T-cell (primary cell): ENCODE measurements around the gene ZNF628. TPM values are rescaled to one million over a fixed set of nuclear protein-coding genes. Genes with fewer than 3 reads are reported as not detected.
"Not testable (repeated sequence)": the region's sequence is repeated elsewhere in the genome, so short reads cannot be mapped to it uniquely, and the experiment has no call there.

Experiments used
- ATAC-seq, 4 experiments: fragments of 200-7000 bp in 3 of 4; fragments of 150-1000 bp in 1 of 4; cut with Tn5 transposase; replicated peaks in 1 of 4; 1 replicate in 3 of 4; 2 replicates in 1 of 4; pipeline ENCODE4 v1.10.0; 2021; ENCODE audit warnings: moderate library complexity in 3 of 4, mild to moderate bottlenecking in 2 of 4, moderate number of reproducible peaks in 1 of 4
- CTCF ChIA-PET, 2 donors: fragments of 300-600 bp; sonication (Branson Sonifier 250); formaldehyde crosslinking; loops; one replicate each; lab custom pipeline; 2022; ENCODE audit warnings: antibody characterized with exemption in 2 of 2; lab: Charles Lee
- POLR2A ChIA-PET, 2 donors: fragments of 300-600 bp; sonication (Branson Sonifier 250); formaldehyde crosslinking; loops; one replicate each; lab custom pipeline; 2022; ENCODE audit warnings: antibody characterized with exemption in 2 of 2; lab: Charles Lee
- DNase-seq, 35 experiments: peaks; one replicate each; pipeline versions ENCODE4 v3.0.0 to v3.0.0-alpha.2; 2013 to 2023
- H3K27ac ChIP-seq: one replicate; pipeline ENCODE4 v1.5.1; 2013; ENCODE audit warnings: low read length
- H3K27me3 ChIP-seq, 2 experiments: replicated peaks in 1 of 2; 1 replicate in 1 of 2; 2 replicates in 1 of 2; pipeline versions ENCODE4 v1.6.1 to v1.7.0; 2013; ENCODE audit warnings: low read length in 1 of 2, mixed read lengths in 1 of 2; ENCODE audit not compliant: control insufficient read depth in 2 of 2, insufficient read depth in 2 of 2; ENCODE audit errors: extremely low read depth in 1 of 2
- H3K36me3 ChIP-seq, 2 donors: 1 replicate in 1 of 2; 2 replicates in 1 of 2; pipeline versions ENCODE4 v1.6.1 to v1.7.0; 2013; ENCODE audit warnings: low read length in 1 of 2; ENCODE audit not compliant: control insufficient read depth in 2 of 2, insufficient read depth in 1 of 2; ENCODE audit errors: extremely low read depth in 1 of 2
- H3K4me1 ChIP-seq, 2 experiments: 1 replicate in 1 of 2; 2 replicates in 1 of 2; pipeline versions ENCODE4 v1.6.1 to v1.7.0; 2013; ENCODE audit warnings: low read length in 2 of 2, mixed read lengths in 1 of 2; ENCODE audit not compliant: insufficient read depth in 2 of 2, control insufficient read depth in 1 of 2; ENCODE audit errors: extremely low read depth in 1 of 2
- H3K4me3 ChIP-seq, 2 donors: 1 replicate in 1 of 2; 2 replicates in 1 of 2; pipeline versions ENCODE4 v1.5.1 to v1.7.0; 2013; ENCODE audit warnings: mild to moderate bottlenecking in 2 of 2, low read length in 1 of 2, moderate library complexity in 1 of 2; ENCODE audit not compliant: control insufficient read depth in 1 of 2; ENCODE audit errors: extremely low read depth in 1 of 2
- H3K9me3 ChIP-seq: 2 replicates; pipeline ENCODE4 v1.7.0; 2013
- H3K27ac Mint-ChIP-seq, 2 donors: one replicate each; pipeline ENCODE4 v1.8.0; 2020 to 2021; ENCODE audit warnings: mild to moderate bottlenecking in 2 of 2, mixed read lengths in 2 of 2
- H3K27me3 Mint-ChIP-seq, 2 donors: one replicate each; pipeline ENCODE4 v1.8.0; 2021 to 2022; ENCODE audit warnings: mixed read lengths in 2 of 2
- H3K36me3 Mint-ChIP-seq: one replicate; pipeline ENCODE4 v1.8.0; 2021; ENCODE audit warnings: mixed read lengths
- H3K4me1 Mint-ChIP-seq, 3 donors: one replicate each; pipeline ENCODE4 v1.8.0; 2020 to 2022; ENCODE audit warnings: mixed read lengths in 3 of 3, mild to moderate bottlenecking in 1 of 3
- H3K4me3 Mint-ChIP-seq, 3 donors: one replicate each; pipeline ENCODE4 v1.8.0; 2020 to 2022; ENCODE audit warnings: mild to moderate bottlenecking in 3 of 3, mixed read lengths in 3 of 3, moderate library complexity in 3 of 3
- H3K9me3 Mint-ChIP-seq, 3 donors: one replicate each; pipeline ENCODE4 v1.8.0; 2020 to 2022; ENCODE audit warnings: mixed read lengths in 3 of 3
- WGBS: methylation state at CpG from one replicate; pipeline ENCODE4 v1.1.5; 2013; ENCODE audit warnings: missing lambda C conversion rate; ENCODE audit not compliant: insufficient coverage; 5-methylcytosine and 5-hydroxymethylcytosine counted together
- total RNA-seq, 35 experiments: library from RNA in 6 of 35; stranded (reverse) in 6 of 35; fragments of 120-200 nt in 1 of 35; gene quantifications; one replicate each; pipeline versions ENCODE4 v1.2.1 to v1.2.4 and lab custom pipeline; 2013 to 2026

The ZNF628 gene
- total RNA-seq, 5 donors from 2014 or later (not counting 1 experiment from before 2014, with no cell fraction given), result 14.2 to 24.1 (median 16.2) TPM

DNA sequence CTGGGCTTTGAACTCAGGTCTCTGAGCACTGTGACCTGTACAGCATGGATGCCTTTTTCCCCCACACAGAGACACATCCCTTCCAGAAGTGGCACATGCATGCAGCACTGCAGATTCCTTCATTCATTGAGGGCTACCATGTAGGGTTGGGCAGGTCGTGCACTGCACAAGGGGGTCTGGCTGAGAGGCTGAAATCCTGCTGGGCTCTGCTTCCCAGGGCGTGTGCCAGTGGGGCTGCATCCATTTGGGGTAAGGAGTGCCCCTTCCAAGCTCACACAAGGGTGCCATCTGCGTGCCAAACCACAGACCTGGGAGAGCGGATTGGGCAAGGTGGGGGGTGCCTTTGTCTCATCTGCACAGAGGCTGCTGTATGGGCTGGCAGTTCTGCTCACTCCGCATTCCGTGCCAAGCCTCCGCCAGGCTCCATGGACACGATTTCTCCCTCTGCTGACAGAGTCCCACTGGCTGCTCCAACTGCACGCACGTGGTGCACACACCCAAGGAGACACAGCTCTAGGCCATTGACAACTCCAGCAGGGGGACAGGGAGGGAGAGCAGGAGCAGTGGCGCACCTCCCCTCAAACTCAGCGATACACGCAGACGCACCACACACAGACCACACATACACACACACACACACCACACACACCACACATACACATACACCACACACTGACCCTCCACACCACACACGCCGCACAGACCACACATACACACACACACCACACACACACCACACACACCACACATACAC is 28.8 kb upstream of the ZNF628 start:
- Histone ChIP-seq H3K27ac (no peak overlapping the region), H3K27me3 (peaks cover 3 to 87% of the 10 kb centered on the region in 2 experiments), H3K36me3 (no peaks in the 10 kb centered on the region), H3K4me3 (no peak overlapping the region), H3K4me1 (peaks cover 5 to 25% of the 10 kb centered on the region in 2 experiments), H3K9me3 (no peaks in the 10 kb centered on the region)
- WGBS, result 45% methylated on average over 10 of the region's 16 CpGs
- no peak overlapping the region for H3K27ac Mint-ChIP-seq
- ATAC-seq (no peak), DNase-seq (no peak)
- no peak overlapping the region for H3K4me3 Mint-ChIP-seq
- CTCF ChIA-PET, result no interaction called here
- H3K4me1 Mint-ChIP-seq, result peaks cover 9 to 24% (median 20%) of the 10 kb centered on the region in 3 donors
- H3K36me3 Mint-ChIP-seq, result no peaks in the 10 kb centered on the region
- POLR2A ChIA-PET, result no interaction called here
- H3K27me3 Mint-ChIP-seq, result peaks cover 36 to 39% of the 10 kb centered on the region in 2 donors
- H3K9me3 Mint-ChIP-seq, result no peaks in the 10 kb centered on the region

DNA sequence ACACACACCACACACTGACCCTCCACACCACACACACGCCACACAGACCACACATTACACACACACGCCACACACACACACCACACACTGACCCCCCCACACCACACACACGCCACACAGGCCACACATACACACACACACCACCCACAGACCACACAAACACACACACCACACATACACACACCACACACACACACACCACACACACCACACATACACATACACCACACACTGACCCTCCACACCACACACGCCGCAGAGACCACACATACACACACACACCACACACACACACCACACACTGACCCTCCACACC is 28.3 kb upstream of the ZNF628 start:
- H3K27ac ChIP-seq, H3K4me3 ChIP-seq, H3K27ac Mint-ChIP-seq, DNase-seq, H3K9me3 ChIP-seq, H3K36me3 ChIP-seq, ATAC-seq, CTCF ChIA-PET, H3K9me3 Mint-ChIP-seq, H3K36me3 Mint-ChIP-seq, H3K4me3 Mint-ChIP-seq, POLR2A ChIA-PET: not testable (repeated sequence)
- peaks cover 3 to 87% of the 10 kb centered on the region in 2 experiments for H3K27me3 ChIP-seq
- 93% methylated on average over 5 of the region's 5 CpGs for WGBS
- Mint-ChIP-seq H3K4me1 (peaks cover 8 to 23% (median 19%) of the 10 kb centered on the region in 3 donors), H3K27me3 (peaks cover 32 to 39% of the 10 kb centered on the region in 2 donors)
- peaks cover 5 to 25% of the 10 kb centered on the region in 2 experiments for H3K4me1 ChIP-seq

DNA sequence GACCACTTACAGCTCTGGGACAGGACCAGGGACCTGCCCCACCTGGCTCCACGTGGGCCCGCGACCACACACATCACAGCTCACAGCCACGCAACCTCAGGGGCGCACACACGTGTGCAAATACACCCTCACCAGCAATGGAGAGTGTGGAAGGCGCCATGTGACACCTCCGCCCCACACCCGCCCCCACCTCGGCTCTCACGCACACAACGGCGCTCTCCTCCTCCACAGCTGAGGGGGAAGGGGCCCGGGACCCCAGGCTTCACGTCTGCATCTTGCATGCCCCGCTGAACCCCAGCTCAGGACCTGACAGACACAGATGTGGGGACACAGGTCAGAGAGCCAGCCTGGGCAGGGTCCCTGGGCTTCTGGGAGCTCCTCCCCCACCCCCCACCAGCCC is 26.9 kb upstream of the ZNF628 start:
- Mint-ChIP-seq H3K36me3 (peaks cover 3% of the 10 kb centered on the region), H3K9me3 (no peaks in the 10 kb centered on the region), H3K4me1 (peaks cover 11 to 25% (median 20%) of the 10 kb centered on the region in 3 donors), H3K27ac (no peak overlapping the region), H3K27me3 (peaks cover 28 to 37% of the 10 kb centered on the region in 2 donors), H3K4me3 (no peak overlapping the region)
- WGBS, result 27% methylated on average over 3 of the region's 16 CpGs
- ATAC-seq, result no peak
- POLR2A ChIA-PET, result no interaction called here
- CTCF ChIA-PET, result no interaction called here
- Histone ChIP-seq H3K4me3 (no peak overlapping the region), H3K27me3 (peaks cover 3 to 85% of the 10 kb centered on the region in 2 experiments), H3K9me3 (no peaks in the 10 kb centered on the region), H3K4me1 (peaks cover 5 to 25% of the 10 kb centered on the region in 2 experiments), H3K36me3 (no peaks in the 10 kb centered on the region), H3K27ac (no peak overlapping the region)
- DNase-seq, result no peak

DNA sequence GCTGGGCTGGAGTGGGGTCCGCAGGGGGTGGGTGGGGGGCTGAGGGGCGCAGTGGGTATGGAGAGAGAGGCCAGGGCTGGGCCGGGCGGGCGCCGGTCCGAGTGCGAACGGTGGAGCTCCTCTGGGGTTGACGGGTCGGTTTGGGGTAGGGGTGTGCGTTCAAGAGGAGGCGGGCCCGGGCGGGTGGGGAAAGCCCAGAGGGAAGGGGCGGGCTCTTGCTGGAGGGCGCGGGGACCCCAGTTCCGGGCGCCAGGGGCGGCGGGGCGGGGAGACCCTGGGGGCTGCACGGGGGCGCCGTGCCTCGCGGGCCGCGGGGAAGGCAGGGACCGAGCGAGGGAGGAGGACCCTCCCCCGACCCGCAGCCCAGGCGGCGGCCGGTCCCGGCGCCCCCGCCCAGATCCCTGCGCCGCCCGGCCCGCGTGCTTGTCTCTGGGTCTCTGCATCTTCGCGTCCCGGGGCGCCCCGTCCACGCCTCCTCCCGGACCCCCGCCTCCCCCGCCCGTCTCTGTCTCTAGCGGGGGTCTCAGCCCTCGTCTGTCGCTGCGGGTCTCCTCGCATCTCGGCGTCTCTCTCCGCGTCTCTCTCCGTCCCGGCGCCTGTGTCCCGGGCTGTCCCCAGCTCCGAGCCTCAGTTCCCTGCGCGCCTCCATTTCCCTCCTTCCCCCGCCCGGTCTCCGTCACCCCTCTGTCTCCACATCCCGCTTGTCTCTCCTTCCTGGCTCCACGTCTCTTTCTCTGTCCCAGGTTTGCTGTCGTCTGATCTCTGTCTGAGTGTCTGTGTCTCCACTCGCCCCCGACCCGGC is 25.1 kb upstream of the ZNF628 start:
- H3K4me3 Mint-ChIP-seq, result peak overlapping the region; percentile 50 to 72 (median 56)

DNA sequence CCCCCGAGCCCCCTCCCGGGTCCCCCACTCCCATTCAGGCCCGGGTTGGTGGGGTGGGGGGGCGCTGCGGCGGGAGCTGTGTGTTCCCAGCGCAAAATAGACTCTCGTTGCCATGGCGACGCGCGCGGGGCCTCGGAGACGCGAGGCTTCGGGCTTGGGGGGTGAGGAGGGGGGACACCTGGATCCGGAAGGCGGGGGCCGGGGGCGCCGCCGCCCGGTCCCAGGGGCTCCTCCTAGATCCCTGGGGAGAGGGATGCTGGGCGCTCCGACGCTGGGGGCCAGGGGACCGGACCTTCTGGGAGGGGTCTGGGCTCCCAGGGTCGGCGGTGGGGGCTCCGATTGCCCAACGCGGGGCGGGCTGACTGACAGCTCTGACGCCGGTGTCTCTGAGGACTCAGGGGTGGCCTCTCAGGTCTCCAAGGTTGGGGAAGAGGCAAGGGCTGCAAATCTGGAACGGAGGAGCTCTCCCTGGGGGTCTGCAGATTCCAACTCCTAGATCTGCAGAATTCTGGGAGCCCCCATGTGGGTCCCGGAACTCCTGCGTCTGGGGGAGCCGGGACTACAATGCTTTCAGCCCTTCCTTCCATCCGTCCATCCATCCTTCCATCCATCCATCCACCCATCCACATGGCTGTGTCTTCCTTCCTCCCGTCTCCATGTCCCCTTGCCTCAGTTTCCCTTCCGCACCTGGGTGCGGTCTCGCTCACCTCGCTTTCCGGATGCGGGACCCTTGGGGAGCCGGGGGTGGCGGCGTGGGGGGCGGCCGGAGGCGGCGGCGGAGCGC is 24.3 kb upstream of the ZNF628 start:
- no peak overlapping the region for H3K27ac Mint-ChIP-seq
- peak in 1 of 4 experiments; percentile 38 for ATAC-seq

More for the DNA sequence above, 25.1 kb upstream of the ZNF628 start:
- Mint-ChIP-seq H3K4me1 (peaks cover 11 to 25% (median 20%) of the 10 kb centered on the region in 3 donors), H3K9me3 (no peaks in the 10 kb centered on the region), H3K27me3 (peaks cover 21 to 25% of the 10 kb centered on the region in 2 donors), H3K27ac (no peak overlapping the region), H3K36me3 (peaks cover 7% of the 10 kb centered on the region)
- H3K27me3 ChIP-seq, result peaks cover 0 to 71% of the 10 kb centered on the region in 2 experiments
- H3K4me1 ChIP-seq, result peaks cover 5 to 25% of the 10 kb centered on the region in 2 experiments
- H3K9me3 ChIP-seq, result no peaks in the 10 kb centered on the region
- ChIA-PET CTCF (no interaction called here), POLR2A (no interaction called here)
- peak in 3 of 4 experiments; percentile 24 to 63 (median 31) for ATAC-seq
- peak in 5 of 35 experiments; percentile 14 to 53 (median 32) for DNase-seq
- WGBS, result 2% methylated on average over 67 of the region's 80 CpGs
- H3K27ac ChIP-seq, result no peak overlapping the region
- H3K36me3 ChIP-seq, result no peaks in the 10 kb centered on the region
- peak overlapping the region; percentile 15 to 48 for H3K4me3 ChIP-seq

More for the DNA sequence above, 24.3 kb upstream of the ZNF628 start:
- Histone ChIP-seq H3K9me3 (no peaks in the 10 kb centered on the region), H3K27me3 (peaks cover 0 to 63% of the 10 kb centered on the region in 2 experiments), H3K36me3 (no peaks in the 10 kb centered on the region), H3K27ac (no peak overlapping the region), H3K4me3 (peak overlapping the region in 1 of 2 donors; percentile 49), H3K4me1 (peaks cover 5 to 25% of the 10 kb centered on the region in 2 experiments)
- Mint-ChIP-seq H3K27me3 (peaks cover 21 to 25% of the 10 kb centered on the region in 2 donors), H3K4me1 (peaks cover 11 to 25% (median 20%) of the 10 kb centered on the region in 3 donors), H3K9me3 (no peaks in the 10 kb centered on the region), H3K4me3 (peak overlapping the region in 2 of 3 donors; percentile 28 to 72), H3K36me3 (peaks cover 11% of the 10 kb centered on the region)
- DNase-seq, result peak in 11 of 35 experiments; percentile 19 to 62 (median 37)
- 2% methylated on average over 44 of the region's 57 CpGs for WGBS
- CTCF ChIA-PET, result no interaction called here
- POLR2A ChIA-PET, result interaction anchor here in 1 of 2 donors (0.6 kb wide), 1 partner anchor 147 kb away, joined by 5 read pairs; the partner anchor contains the start of gene FIZ1
